LHCN-M2 (cell line): Measurements from ENCODE around the gene TMEM72. TPM values are rescaled to one million over a fixed set of nuclear protein-coding genes. Genes with fewer than 3 reads are reported as not detected.
A peak's percentile ranks its signal among the peaks of the same experiment; 100 is the strongest.

Experiments used
- DNase-seq: peaks from one replicate; pipeline ENCODE4 v3.0.0-alpha.2; 2012; ENCODE audit warnings: low read depth
- total RNA-seq: library from RNA; depleted of rRNA; stranded (reverse); fragments of >200 nt; gene quantifications from 2 replicates; pipeline ENCODE4 v1.2.3, GENCODE V29; 2014; rRNA removed

Gene TMEM72
- total RNA-seq, 1 experiment from 2014 or later = not detected

DNA sequence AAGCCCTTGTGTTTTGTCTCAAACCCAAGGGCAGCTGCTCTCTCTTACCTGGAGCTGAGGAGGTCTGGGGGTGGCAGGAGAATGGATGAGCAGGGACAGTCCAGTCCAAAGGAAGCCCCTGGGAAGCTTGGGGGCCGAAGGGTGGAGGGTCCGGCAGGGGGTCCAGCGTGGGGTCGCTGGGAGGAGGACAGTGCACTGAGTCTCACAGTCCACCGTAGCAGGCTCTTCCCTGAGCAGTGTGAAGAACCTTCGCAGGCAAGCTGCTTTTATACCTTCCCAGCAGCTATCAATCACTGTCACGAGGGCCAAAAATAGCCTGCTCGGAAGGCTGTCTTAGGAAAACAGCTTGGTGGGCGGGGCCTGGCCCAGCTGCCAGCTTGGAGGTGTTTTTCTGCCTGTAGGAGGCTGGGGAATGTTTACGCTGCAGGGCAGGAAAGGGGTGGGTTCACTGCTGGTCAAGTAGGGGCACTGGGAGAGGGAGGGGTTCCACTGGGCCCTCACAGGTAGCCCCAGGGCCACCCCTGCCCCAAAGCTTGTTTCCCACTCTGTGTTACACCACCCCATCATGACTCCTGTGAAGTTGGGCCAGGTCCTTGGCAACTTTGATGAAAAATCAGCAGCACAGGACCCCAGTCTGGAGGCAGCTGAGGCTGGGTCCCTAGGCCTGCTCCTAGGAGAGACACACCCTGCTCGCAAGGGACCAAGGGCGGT is 67.6 kb downstream of the TMEM72 start, which contains the start of gene DEPP1:
TSS of gene DEPP1 (minus strand) at position 240 of the 711 bp plus-strand sequence. CDS start 779 bp downstream, outside the sequence.
- peak; percentile 93 for DNase-seq

DNA sequence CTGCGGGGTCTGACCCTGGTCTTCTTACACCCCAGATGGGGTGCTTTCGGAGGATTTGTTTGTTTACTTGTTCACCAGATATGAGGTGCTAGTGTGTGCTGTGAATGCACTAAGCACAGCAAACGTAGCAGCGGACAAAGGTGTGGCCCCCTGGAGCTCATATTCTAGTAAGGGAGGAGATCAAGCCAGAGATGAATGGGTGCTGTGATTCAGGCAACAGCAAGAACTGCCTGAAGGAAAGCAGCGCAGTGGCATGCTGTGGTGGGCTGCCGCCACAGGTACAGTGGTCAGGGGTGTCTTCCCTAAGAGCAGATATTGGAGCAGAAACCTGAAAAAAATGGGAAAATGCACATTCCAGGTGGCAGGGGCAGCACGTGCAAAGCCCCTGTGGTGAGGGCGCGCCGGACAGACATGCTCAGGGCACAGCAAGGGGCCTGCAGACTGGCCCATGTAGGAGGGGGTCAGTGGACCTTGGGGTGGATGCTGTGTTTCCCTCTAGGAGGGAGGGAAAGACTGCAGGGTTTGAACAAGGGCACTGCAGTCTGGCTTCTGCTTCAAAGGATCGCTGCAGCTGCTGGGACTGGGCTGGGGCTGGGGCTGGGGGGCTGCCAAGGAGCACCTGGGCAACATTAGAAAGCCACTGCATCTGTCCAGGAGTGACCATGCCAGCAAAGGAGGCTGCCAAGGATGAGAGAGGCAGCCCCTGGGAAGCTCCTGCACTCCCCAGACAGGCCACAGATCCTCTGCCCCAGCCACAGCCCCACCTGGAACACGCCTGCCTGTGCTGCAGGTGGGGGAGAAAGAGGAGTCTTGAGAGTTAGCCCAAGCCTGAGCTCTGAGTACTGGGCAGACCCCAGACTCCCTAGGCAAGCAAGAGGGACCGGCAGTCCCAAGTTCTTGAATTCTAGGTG is 68.4 kb downstream of the TMEM72 start:
- no peak for DNase-seq

DNA sequence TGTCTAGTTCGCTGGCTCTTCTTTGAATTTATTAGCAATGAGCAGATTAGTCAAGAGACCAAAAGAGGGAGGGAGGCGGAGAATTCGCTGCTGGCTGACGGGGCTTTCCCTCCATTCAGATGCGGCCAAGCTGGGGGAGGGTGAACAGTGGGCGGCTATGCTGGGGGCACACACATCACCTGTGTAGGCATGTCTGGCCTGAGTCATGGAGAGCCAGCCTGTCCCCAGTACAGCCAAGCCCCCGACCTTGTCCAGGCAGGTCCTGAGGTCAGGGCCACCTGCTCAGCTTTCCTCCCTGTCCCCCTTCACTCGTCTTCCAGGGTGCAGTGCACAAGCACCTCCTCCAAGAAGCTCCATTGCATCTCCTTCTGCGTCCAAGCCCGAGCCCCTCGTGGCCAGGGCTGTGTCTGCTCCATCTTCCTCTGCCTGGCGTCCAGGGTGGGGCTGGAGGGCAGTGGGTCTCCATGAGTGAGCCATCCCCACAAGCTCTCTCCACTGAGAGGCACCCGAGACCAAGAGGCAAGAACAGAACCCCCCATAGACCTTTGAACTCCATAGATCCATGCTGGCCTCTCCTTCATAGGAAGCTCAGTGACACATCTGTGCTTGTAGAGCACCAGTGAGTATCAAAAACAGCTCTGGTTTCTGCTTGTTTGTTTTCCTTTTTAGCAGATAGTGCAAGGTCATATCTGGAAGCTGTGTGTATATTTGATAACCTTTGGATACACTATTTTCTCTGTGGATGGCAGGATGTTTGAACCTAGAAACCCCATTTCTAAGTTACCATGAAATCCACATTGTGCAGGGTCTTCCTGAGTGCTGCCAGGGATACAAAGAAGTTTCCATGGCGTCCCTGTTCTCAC is 69.4 kb downstream of the TMEM72 start:
- DNase-seq = peak; percentile 29

DNA sequence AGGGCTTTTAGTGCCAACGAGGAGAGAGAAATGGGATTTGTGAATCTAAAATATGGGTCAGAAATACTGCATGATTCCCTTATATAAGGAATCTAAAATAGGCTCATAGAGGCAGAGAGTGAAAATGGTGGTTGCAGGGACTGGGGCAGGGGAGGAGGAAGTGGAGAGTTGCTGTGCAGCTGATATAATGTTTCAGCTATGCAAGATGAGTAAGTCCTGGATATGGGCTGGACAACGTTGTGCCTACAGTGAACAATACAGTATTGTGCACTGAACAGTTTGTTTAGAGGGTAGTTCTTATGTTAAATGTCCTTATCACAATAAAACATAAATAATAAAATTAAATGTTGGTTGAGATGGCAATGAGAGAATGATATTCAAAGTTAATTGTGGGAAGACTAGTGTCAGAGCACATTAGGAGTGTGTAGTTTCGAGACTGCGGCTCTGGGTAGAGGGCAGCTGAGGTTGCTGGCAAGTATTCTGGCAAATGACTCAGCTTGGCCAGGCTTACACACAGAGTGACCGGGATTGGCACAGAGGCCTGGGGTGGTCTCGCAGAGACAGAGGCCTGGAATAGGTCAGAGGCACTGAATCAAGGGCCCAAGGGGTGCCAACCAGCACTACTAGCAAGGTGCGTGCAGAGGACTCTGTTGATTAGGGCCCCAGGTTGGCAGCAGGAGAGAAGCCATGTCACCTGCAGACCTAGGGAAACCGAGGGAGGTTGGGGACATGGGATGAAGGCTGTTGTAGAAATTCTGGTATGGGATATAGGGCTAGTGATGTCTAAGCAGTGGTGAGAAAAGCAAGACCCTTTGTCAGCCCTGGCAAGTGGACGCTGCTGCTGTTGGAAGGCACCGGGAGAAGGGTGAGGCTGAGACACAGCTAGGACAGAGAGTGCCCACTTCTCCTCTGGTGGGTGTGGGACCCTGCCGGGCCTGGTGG is 70.3 kb downstream of the TMEM72 start:
- DNase-seq = peak; percentile 91

DNA sequence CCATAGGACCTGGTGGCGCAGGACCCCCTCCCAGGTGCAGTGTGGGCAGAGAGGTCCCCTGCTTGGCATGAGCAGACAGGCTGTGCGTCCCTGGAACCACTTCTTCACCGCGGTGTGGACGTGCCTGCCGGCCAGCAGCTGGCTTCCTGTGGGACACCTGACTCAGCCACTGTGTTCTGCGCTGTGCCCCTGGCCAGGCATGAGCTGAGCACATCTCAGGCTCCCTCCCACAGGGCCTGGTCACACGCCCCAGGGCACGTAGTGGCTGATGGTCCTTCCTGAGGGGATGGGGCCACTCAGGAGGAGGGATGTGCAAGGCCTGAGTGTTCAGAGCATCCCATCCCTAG is 71.0 kb downstream of the TMEM72 start:
- peak; percentile 86 for DNase-seq

DNA sequence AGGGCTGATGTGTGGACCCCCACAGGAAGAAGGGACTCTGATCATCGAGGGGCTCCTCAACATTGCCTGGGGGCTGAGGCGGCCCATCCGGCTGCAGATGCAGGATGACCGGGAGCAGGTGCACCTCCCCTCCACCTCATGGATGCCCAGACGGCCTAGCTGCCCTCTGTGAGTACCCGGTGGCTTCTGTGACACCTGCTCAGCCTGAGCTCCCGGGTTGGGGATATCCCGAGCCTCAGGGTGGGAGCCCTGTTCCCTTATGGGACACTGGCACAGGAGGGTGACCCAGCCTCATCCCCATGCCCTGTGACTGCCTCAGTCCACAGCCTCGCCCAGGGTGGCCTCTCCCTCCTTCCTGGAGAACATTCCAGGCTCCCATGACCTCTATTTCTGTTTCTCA is 71.4 kb downstream of the TMEM72 start:
- no peak for DNase-seq

DNA sequence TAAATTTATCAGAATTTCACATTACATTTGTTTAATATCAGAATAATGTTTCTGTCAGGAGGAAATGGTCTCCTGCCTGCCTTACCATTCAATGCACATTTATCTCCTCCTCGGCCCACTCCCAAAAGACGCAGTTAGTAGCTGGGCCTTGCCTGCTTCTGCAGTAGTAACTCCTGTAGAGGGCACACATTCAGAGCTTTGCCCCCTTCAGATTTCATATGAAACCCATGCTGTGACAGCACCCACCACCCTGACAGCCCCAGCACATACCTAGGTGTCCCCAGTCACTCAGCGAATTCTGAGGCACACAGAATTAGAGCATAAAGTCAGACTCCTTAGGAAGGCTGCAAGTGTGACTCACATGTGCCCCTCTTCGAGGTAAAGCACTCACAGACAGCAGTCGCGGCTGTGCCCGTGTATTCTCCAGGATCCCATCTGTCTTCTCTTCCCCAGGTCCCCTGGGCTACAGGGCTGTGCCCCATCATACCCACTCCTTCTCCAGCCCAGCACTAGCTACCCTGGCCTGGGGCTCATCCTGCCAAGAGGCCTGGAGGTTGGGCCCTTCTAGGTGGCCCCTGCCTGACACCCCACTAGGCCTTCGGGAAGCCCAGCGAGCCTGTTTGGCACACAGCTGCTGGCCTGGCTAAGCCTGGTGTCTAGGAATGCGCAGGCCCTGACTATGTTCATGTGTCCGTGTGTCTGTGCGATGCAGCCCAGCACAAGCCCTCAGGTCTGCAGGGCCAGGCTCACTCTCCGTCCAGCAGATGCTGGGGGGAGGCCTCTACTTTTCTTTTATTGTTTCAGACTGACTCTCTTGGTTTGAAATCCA is 72.1 kb downstream of the TMEM72 start:
- no peak for DNase-seq

DNA sequence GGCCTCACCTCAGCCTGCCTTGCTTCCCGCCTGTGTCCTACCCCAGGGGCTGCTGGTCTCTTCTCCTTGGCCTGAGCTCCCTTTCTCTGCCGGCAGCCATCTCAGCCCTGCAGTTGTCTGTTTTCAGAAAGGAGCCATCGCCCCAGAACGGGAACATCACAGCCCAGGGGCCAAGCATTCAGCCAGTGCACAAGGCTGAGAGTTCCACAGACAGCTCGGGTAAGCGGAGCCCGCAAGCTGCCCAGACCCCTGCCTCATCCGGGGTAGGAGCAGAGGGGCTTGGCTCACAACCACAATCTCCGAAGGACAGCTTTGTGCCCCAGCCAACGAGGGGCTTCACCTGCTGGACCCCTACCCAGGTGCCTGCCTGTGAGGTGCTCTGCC is 72.8 kb downstream of the TMEM72 start:
- no peak for DNase-seq

DNA sequence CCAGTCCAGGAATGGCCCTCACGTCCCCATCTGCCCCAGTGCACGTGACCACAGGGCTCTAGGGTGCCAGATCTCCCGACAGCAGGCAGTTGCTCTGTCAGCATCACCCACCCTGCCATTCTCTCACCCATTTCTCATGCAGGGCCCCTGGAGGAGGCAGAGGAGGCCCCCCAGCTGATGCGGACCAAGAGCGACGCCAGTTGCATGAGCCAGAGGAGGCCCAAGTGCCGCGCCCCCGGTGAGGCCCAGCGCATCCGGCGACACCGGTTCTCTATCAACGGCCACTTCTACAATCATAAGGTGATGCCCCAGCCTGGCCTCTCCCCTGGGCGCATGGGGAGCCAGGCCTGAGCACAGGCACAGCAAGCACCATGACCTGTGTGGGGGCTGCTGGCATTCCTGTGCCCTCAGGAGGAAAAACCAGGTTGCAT is 73.5 kb downstream of the TMEM72 start:
- DNase-seq = no peak

DNA sequence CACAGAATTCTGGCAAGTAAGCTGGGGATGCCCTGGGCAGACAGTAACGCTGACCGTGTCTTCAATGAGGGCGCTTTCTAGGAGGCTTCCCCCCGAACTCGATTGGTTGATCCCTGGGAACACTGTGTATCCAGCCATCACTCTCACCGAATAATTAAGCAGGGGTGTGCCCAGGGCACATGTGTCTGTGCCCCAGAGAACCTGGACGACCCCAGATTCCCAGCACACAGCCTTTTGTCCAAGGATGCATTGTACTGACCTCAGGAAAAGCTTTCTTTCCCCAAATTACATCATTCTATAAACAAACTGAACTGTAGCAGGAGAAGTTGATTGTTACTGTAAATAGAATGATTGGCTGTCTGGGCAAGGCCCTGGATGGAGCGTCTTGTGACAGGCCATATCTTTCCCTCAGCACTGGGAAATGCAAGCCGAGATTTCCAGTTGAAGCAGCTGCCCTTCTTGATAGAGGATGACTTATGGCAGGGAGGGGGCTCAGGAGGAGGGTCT is 74.1 kb downstream of the TMEM72 start:
- DNase-seq = no peak

DNA sequence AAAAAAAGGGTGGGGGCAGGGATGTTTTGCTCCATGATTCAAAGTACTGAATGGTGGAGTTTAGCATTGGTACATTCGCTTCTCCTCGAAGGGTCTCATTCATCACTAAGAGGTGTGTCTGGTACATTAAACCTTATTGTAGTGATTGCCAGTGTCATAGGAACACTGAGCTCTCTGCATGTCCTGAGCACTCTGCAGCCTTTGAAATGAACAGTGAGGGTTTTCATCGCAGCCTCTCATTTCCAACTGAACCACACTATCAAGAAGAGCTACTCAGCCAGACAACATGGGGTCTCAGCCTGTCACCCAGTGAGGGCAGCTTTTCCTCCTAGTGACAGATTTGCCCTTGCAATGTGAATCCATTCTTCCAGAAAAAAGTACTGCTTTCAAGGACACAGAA is 75.0 kb downstream of the TMEM72 start:
- no peak for DNase-seq

Other genes starting within 250 kb of the TMEM72 start
- gene RASSF4, start 48.5 kb downstream of the TMEM72 start, total RNA-seq = 16.9 and 29.5 TPM in 2 replicates
- gene DEPP1, start 67.5 kb downstream of the TMEM72 start, total RNA-seq = 4.6 and 10.0 TPM in 2 replicates
- gene ZNF22, start 89.6 kb downstream of the TMEM72 start, total RNA-seq = 21.8 and 23.5 TPM in 2 replicates